ENCODE results near the gene SCYL1.

The SCYL1 gene

DNA sequence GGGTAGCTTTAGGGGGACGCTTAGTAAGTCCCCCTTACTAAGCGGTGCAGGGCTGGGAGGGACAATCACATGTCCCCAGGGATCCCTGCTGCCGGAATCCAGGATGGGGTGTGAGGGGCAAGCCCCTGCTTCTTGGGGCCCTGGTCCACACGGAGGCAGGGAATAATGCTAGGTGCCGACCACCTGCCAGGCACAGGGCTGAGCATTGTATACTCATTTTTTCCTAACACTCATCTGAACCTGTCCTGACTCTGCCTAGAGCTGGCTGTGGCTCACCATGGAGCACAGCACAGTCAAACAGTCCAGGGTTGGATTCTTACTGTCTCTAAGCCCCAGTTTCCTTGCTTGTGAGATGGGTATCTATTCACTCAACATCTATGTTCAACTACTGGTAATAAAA, 34.7 kb downstream of the SCYL1 start:
- H3K79me2 ChIP-seq (ENCODE audit: insufficient read depth, low read length): no peaks in the 10 kb centered on the region
- no peak overlapping the region for H3K27ac ChIP-seq (ENCODE audit: low read length)
- no peak overlapping the region for H3K9ac ChIP-seq (ENCODE audit: low read depth, low read length)
- H3K27me3 ChIP-seq (ENCODE audit: insufficient read depth, low read length, poor library complexity): peaks cover 26% of the 10 kb centered on the region
- no peak overlapping the region for H2AFZ ChIP-seq (ENCODE audit: low read depth, low read length)
- H3K9me3 ChIP-seq (ENCODE audit: insufficient read depth, low read length, severe bottlenecking): no peaks in the 10 kb centered on the region
- peaks cover 21% of the 10 kb centered on the region for H3K4me1 ChIP-seq (ENCODE audit: insufficient read depth, low read length)
- DNase-seq (no peak), ATAC-seq (ENCODE audit: insufficient read depth, low read depth) (no peak)
- TF ChIP-seq, protein P1, sequence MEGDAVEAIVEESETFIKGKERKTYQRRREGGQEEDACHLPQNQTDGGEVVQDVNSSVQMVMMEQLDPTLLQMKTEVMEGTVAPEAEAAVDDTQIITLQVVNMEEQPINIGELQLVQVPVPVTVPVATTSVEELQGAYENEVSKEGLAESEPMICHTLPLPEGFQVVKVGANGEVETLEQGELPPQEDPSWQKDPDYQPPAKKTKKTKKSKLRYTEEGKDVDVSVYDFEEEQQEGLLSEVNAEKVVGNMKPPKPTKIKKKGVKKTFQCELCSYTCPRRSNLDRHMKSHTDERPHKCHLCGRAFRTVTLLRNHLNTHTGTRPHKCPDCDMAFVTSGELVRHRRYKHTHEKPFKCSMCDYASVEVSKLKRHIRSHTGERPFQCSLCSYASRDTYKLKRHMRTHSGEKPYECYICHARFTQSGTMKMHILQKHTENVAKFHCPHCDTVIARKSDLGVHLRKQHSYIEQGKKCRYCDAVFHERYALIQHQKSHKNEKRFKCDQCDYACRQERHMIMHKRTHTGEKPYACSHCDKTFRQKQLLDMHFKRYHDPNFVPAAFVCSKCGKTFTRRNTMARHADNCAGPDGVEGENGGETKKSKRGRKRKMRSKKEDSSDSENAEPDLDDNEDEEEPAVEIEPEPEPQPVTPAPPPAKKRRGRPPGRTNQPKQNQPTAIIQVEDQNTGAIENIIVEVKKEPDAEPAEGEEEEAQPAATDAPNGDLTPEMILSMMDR (IDR thresholded peaks at IDR 0.05; ENCODE audit: borderline replicate concordance, extremely low read depth, low read length, poor library complexity, severe bottlenecking): no peak
- TF ChIP-seq EZH2 (IDR thresholded peaks at IDR 0.05; ENCODE audit: borderline replicate concordance, low read depth, low read length, severe bottlenecking): no peak
- H4K20me1 ChIP-seq (ENCODE audit: insufficient read depth, low read length): peaks cover 5% of the 10 kb centered on the region; the same call in 1 of the 2 replicates
- no peaks in the 10 kb centered on the region for H3K36me3 ChIP-seq (ENCODE audit: insufficient read depth, low read length)
- H3K4me3 ChIP-seq (ENCODE audit: low read depth in 1 of 2, low read length in 2 of 2): no peak overlapping the region
- H3K4me2 ChIP-seq (ENCODE audit: insufficient read depth, low read length): no peak overlapping the region

- Histone ChIP-seq H3K36me3 (ENCODE audit: insufficient read depth, low read length) (no peaks in the 10 kb centered on the region), H3K9me3 (ENCODE audit: insufficient read depth, low read length, severe bottlenecking) (no peaks in the 10 kb centered on the region), H3K4me2 (ENCODE audit: insufficient read depth, low read length) (no peak overlapping the region), H3K4me1 (ENCODE audit: insufficient read depth, low read length) (peaks cover 15% of the 10 kb centered on the region), H4K20me1 (ENCODE audit: insufficient read depth, low read length) (peaks cover 5% of the 10 kb centered on the region; the same call in 1 of the 2 replicates), H3K4me3 (ENCODE audit: low read depth in 1 of 2, low read length in 2 of 2) (no peak overlapping the region), H3K27ac (ENCODE audit: low read length) (no peak overlapping the region), H2AFZ (ENCODE audit: low read depth, low read length) (no peak overlapping the region), H3K9ac (ENCODE audit: low read depth, low read length) (no peak overlapping the region), H3K79me2 (ENCODE audit: insufficient read depth, low read length) (no peaks in the 10 kb centered on the region), H3K27me3 (ENCODE audit: insufficient read depth, low read length, poor library complexity) (peaks cover 26% of the 10 kb centered on the region)
- no peak for DNase-seq
- ATAC-seq (ENCODE audit: insufficient read depth, low read depth): no peak
- no peak for TF ChIP-seq EZH2 (IDR thresholded peaks at IDR 0.05; ENCODE audit: borderline replicate concordance, low read depth, low read length, severe bottlenecking)
- TF ChIP-seq, protein P1 (IDR thresholded peaks at IDR 0.05; ENCODE audit: borderline replicate concordance, extremely low read depth, low read length, poor library complexity, severe bottlenecking): no peak
These were observed 35.2 kb downstream of the SCYL1 start for GRCh38 chr11:65559951-65560537.

DNA sequence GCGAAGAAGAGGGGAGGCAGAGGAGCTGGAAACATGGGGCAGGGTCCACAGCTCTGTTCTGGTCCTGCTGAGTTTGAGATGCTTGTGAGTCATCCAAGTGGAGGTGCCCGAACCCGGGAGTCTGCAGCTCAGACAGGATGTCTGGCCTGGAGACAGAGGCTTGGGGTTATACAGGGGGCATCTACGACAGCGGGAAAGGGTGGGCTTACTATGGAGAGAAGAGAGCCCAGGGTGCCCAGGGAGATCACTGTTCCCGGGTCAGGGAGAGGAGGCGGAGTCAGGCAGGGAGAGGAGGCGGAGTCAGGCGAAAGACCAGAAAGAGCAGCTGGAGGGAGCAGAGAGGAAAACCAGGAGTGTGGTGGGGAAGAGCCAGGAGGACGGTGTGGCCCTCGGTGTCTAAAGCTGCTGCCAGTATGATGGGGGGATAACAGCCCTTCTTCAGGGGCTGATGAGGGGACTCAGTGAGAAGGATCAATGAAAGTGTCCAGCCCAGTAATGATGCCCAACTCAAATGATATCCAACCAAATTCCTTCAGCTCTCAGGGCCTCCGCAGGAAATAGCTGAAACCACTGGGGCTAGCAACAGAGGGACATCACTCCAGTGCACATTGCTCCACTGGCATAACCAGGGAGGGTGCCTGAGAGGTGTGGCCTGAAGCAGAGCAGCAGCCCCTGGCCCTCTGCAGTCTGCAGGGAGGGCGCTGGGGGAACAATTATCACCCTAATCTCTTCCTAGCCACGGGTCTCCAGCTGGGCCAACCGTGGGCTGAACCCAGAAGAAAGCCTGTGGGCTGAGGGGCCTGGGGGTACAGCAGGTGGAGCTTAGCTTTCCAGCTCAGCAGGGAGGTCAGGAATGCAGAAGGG, 35.9 kb downstream of the SCYL1 start:
- peaks cover 26% of the 10 kb centered on the region for H3K27me3 ChIP-seq (ENCODE audit: insufficient read depth, low read length, poor library complexity)
- H3K4me3 ChIP-seq (ENCODE audit: low read depth in 1 of 2, low read length in 2 of 2): no peak overlapping the region
- no peak for TF ChIP-seq EZH2 (IDR thresholded peaks at IDR 0.05; ENCODE audit: borderline replicate concordance, low read depth, low read length, severe bottlenecking)
- TF ChIP-seq, protein P1 (IDR thresholded peaks at IDR 0.05; ENCODE audit: borderline replicate concordance, extremely low read depth, low read length, poor library complexity, severe bottlenecking): no peak
- H4K20me1 ChIP-seq (ENCODE audit: insufficient read depth, low read length): peaks cover 5% of the 10 kb centered on the region; the same call in 1 of the 2 replicates
- DNase-seq (no peak), ATAC-seq (ENCODE audit: insufficient read depth, low read depth) (no peak)
- no peaks in the 10 kb centered on the region for H3K79me2 ChIP-seq (ENCODE audit: insufficient read depth, low read length)
- no peak overlapping the region for H3K4me2 ChIP-seq (ENCODE audit: insufficient read depth, low read length)
- H3K9ac ChIP-seq (ENCODE audit: low read depth, low read length): no peak overlapping the region
- peaks cover 12% of the 10 kb centered on the region for H3K4me1 ChIP-seq (ENCODE audit: insufficient read depth, low read length)
- no peak overlapping the region for H2AFZ ChIP-seq (ENCODE audit: low read depth, low read length)
- H3K27ac ChIP-seq (ENCODE audit: low read length): no peak overlapping the region
- no peaks in the 10 kb centered on the region for H3K36me3 ChIP-seq (ENCODE audit: insufficient read depth, low read length)
- no peaks in the 10 kb centered on the region for H3K9me3 ChIP-seq (ENCODE audit: insufficient read depth, low read length, severe bottlenecking)
